Liver (tissue), 9 donors: ENCODE measurements around the gene KLK7. TPM values are rescaled to one million over a fixed set of nuclear protein-coding genes. Genes with fewer than 3 reads are reported as not detected.

Experiments
- DNase-seq: peaks from one replicate; pipeline ENCODE4 v3.0.0-alpha.2; 2017; ENCODE audit warnings: low spot score
- H3K27ac ChIP-seq, 2 donors: one replicate each; pipeline ENCODE4 v1.7.0; 2013; ENCODE audit warnings: inconsistent platforms in 2 of 2, low read length in 2 of 2, control low read depth in 1 of 2, low read depth in 1 of 2, mild to moderate bottlenecking in 1 of 2
- H3K27me3 ChIP-seq, 4 donors: one replicate each; pipeline versions ENCODE4 v1.6.1 to v1.7.0; 2013; ENCODE audit warnings: low read length in 3 of 4, inconsistent platforms in 1 of 4, mild to moderate bottlenecking in 1 of 4, moderate library complexity in 1 of 4; ENCODE audit not compliant: control insufficient read depth in 4 of 4, insufficient read depth in 4 of 4
- H3K36me3 ChIP-seq, 4 donors: one replicate each; pipeline versions ENCODE4 v1.6.1 to v1.7.0; 2013; ENCODE audit warnings: low read length in 3 of 4, mild to moderate bottlenecking in 3 of 4, low read depth in 1 of 4, moderate library complexity in 1 of 4; ENCODE audit not compliant: control insufficient read depth in 4 of 4, insufficient read depth in 3 of 4
- H3K4me1 ChIP-seq, 4 donors: one replicate each; pipeline versions ENCODE4 v1.6.1 to v1.7.0; 2013; ENCODE audit warnings: low read length in 3 of 4, mild to moderate bottlenecking in 3 of 4, moderate library complexity in 1 of 4; ENCODE audit not compliant: control insufficient read depth in 4 of 4, insufficient read depth in 4 of 4
- H3K4me3 ChIP-seq, 3 donors: one replicate each; pipeline versions ENCODE4 v1.6.1 to v1.7.0; 2013; ENCODE audit warnings: low read length in 3 of 3, control low read depth in 1 of 3, low read depth in 1 of 3, mild to moderate bottlenecking in 1 of 3
- H3K9ac ChIP-seq, 2 donors: one replicate each; pipeline ENCODE4 v1.7.0; 2013; ENCODE audit warnings: low read length in 2 of 2, mild to moderate bottlenecking in 2 of 2, moderate library complexity in 2 of 2, control low read depth in 1 of 2, low read depth in 1 of 2
- H3K9me3 ChIP-seq, 4 donors: one replicate each; pipeline versions ENCODE4 v1.6.1 to v1.7.0; 2013; ENCODE audit warnings: low read length in 3 of 4; ENCODE audit not compliant: control insufficient read depth in 4 of 4
- ATF3 ChIP-seq: IDR thresholded peaks from 2 replicates; pipeline ENCODE4 v1.6.1; 2016; ENCODE audit warnings: antibody characterized with exemption
- CTCF ChIP-seq: fragments of 150-350 bp; IDR thresholded peaks from 2 replicates; pipeline ENCODE4 v1.5.1; 2017; ENCODE audit warnings: improper control_type of control experiment, low read depth, low read length; ENCODE audit not compliant: missing input control
- EGR1 ChIP-seq, 2 donors: IDR thresholded peaks; 2 replicates each; pipeline ENCODE4 v1.6.1; 2016 to 2018; ENCODE audit warnings: antibody characterized with exemption in 2 of 2, low read depth in 2 of 2
- FOXA1 ChIP-seq: IDR thresholded peaks from 2 replicates; pipeline ENCODE4 v1.6.1; 2016; ENCODE audit warnings: antibody characterized with exemption
- FOXA2 ChIP-seq: IDR thresholded peaks from 2 replicates; pipeline ENCODE4 v1.6.1; 2016; ENCODE audit warnings: antibody characterized with exemption
- GABPA ChIP-seq, 2 donors: IDR thresholded peaks in 1 of 2; conservative IDR thresholded peaks in 1 of 2; 2 replicates each; pipeline ENCODE4 v1.6.1; 2016; ENCODE audit warnings: antibody characterized with exemption in 2 of 2, mild to moderate bottlenecking in 1 of 2, moderate library complexity in 1 of 2
- HNF4A ChIP-seq, 2 donors: conservative IDR thresholded peaks; 2 replicates each; pipeline ENCODE4 v1.6.1; 2016; ENCODE audit warnings: antibody characterized with exemption in 2 of 2, mild to moderate bottlenecking in 2 of 2
- HNF4G ChIP-seq: IDR thresholded peaks from 2 replicates; pipeline ENCODE4 v1.6.1; 2016; ENCODE audit warnings: antibody characterized with exemption
- JUND ChIP-seq, 2 donors: IDR thresholded peaks; 2 replicates each; pipeline ENCODE4 v1.6.1; 2016; ENCODE audit warnings: antibody characterized with exemption in 2 of 2
- MAX ChIP-seq: IDR thresholded peaks from 2 replicates; pipeline ENCODE4 v1.6.1; 2016; ENCODE audit warnings: antibody characterized with exemption
- NR2F2 ChIP-seq: IDR thresholded peaks from 2 replicates; pipeline ENCODE4 v1.6.1; 2016; ENCODE audit warnings: antibody characterized with exemption
- RAD21 ChIP-seq, 2 donors: IDR thresholded peaks; 2 replicates each; pipeline ENCODE4 v1.6.1; 2016; ENCODE audit warnings: antibody characterized with exemption in 2 of 2, mild to moderate bottlenecking in 2 of 2
- REST ChIP-seq: IDR thresholded peaks from 2 replicates; pipeline ENCODE4 v1.6.1; 2016; ENCODE audit warnings: antibody characterized with exemption, mild to moderate bottlenecking
- RXRA ChIP-seq, 2 donors: IDR thresholded peaks; 2 replicates each; pipeline ENCODE4 v1.6.1; 2017 to 2018; ENCODE audit warnings: antibody characterized with exemption in 2 of 2, mild to moderate bottlenecking in 1 of 2
- SP1 ChIP-seq: IDR thresholded peaks from 2 replicates; pipeline ENCODE4 v1.6.1; 2018; ENCODE audit warnings: antibody characterized with exemption, mild to moderate bottlenecking
- TAF1 ChIP-seq: conservative IDR thresholded peaks from 2 replicates; pipeline ENCODE4 v1.6.1; 2016; ENCODE audit warnings: antibody characterized with exemption, mild to moderate bottlenecking
- YY1 ChIP-seq: IDR thresholded peaks from 2 replicates; pipeline ENCODE4 v1.6.1; 2016; ENCODE audit warnings: antibody characterized with exemption, mild to moderate bottlenecking
- ZBTB33 ChIP-seq: IDR thresholded peaks from 2 replicates; pipeline ENCODE4 v1.6.1; 2016; ENCODE audit warnings: antibody characterized with exemption
- WGBS: extraction: QIAGEN DNeasy Blood & Tissue Kit; methylation state at CpG from one replicate; pipeline ENCODE4 v1.1.7; 2013; 5-methylcytosine and 5-hydroxymethylcytosine counted together
- polyA plus RNA-seq, 2 donors: library from polyadenylated mRNA; stranded (reverse) in 1 of 2; unstranded in 1 of 2; fragments of 200-250 nt in 1 of 2; fragments of >200 nt in 1 of 2; fragmentation: Nextera tagmentation in 1 of 2; extraction: Ambion mirVana in 1 of 2; gene quantifications; one replicate each; pipeline versions ENCODE4 v1.2.1 to v1.2.3, GENCODE V29; 2013 to 2015
- total RNA-seq, 2 donors: library from RNA; depleted of rRNA; stranded (reverse); fragments of >200 nt; gene quantifications; one replicate each; pipeline ENCODE4 v1.2.3, GENCODE V29; 2014
- donor health status: healthy.
- donor health status: healthy.
- donor health status: healthy.
- donor health status: healthy.
- donor health status: healthy.

The KLK7 gene
- total and polyA plus RNA-seq, 4 donors: not detected

GRCh38 chr19:51000981-51001380, 17.3 kb upstream of the KLK7 start:
- Histone ChIP-seq H3K9ac (no peak overlapping the region), H3K4me3 (no peak overlapping the region), H3K36me3 (no peaks in the 10 kb centered on the region), H3K4me1 (no peaks in the 10 kb centered on the region), H3K9me3 (no peaks in the 10 kb centered on the region), H3K27ac (no peak overlapping the region), H3K27me3 (peaks cover 0 to 4% (median under 1%) of the 10 kb centered on the region in 4 donors)
- 36% methylated on average over 16 of the region's 16 CpGs for WGBS
- no peak for DNase-seq
- no peak for TF ChIP-seq JUND (IDR thresholded peaks at IDR 0.05)
- TF ChIP-seq GABPA (IDR thresholded peaks at IDR 0.05 in 1 of 2, conservative IDR thresholded peaks at IDR 0.05 in 1 of 2): no peak
- TF ChIP-seq HNF4G: no peak
- TF ChIP-seq MAX: no peak
- TF ChIP-seq FOXA2: no peak
- TF ChIP-seq YY1: no peak
- no peak for TF ChIP-seq FOXA1
- TF ChIP-seq SP1: no peak
- TF ChIP-seq ATF3: no peak
- TF ChIP-seq NR2F2: no peak
- TF ChIP-seq RXRA (IDR thresholded peaks at IDR 0.05): no peak
- no peak for TF ChIP-seq EGR1 (IDR thresholded peaks at IDR 0.05; ENCODE audit: low read depth in 2 of 2)
- TF ChIP-seq REST: no peak
- no peak for TF ChIP-seq HNF4A (conservative IDR thresholded peaks at IDR 0.05)
- no peak for TF ChIP-seq RAD21 (IDR thresholded peaks at IDR 0.05)
- no peak for TF ChIP-seq CTCF
- no peak for TF ChIP-seq TAF1
- no peak for TF ChIP-seq ZBTB33

GRCh38 chr19:51000426-51000825, 16.7 kb upstream of the KLK7 start:
- no peak overlapping the region for H3K9ac ChIP-seq
- no peak for DNase-seq
- H3K27me3 ChIP-seq: peaks cover 0 to 4% (median under 1%) of the 10 kb centered on the region in 4 donors
- H3K36me3 ChIP-seq: no peaks in the 10 kb centered on the region
- H3K4me1 ChIP-seq: no peaks in the 10 kb centered on the region
- WGBS: 85% methylated on average over 10 of the region's 10 CpGs
- no peaks in the 10 kb centered on the region for H3K9me3 ChIP-seq
- H3K4me3 ChIP-seq: no peak overlapping the region
- no peak overlapping the region for H3K27ac ChIP-seq
- TF ChIP-seq RXRA (IDR thresholded peaks at IDR 0.05) (no peak), FOXA2 (no peak), SP1 (no peak), NR2F2 (no peak), REST (no peak), EGR1 (IDR thresholded peaks at IDR 0.05; ENCODE audit: low read depth in 2 of 2) (no peak), MAX (no peak), JUND (IDR thresholded peaks at IDR 0.05) (no peak), GABPA (IDR thresholded peaks at IDR 0.05 in 1 of 2, conservative IDR thresholded peaks at IDR 0.05 in 1 of 2) (no peak), TAF1 (no peak), FOXA1 (no peak), ZBTB33 (no peak), YY1 (no peak), HNF4A (conservative IDR thresholded peaks at IDR 0.05) (no peak)
